ENCODE results near the gene KCNT1. TPM values are rescaled to one million over a fixed set of nuclear protein-coding genes. Genes with fewer than 3 reads are reported as not detected.

KCNT1 gene
- polyA plus RNA-seq, 1 donor (not counting 4 experiments of a cell fraction or from before 2014, with no cell fraction given): not detected

- dilution Hi-C loops (cut with MboI; ENCODE audit: extremely low pct_ligation_motif_present, low sequenced_read_pairs): no loop called here
- H2AFZ ChIP-seq (ENCODE audit: control insufficient read depth, low read length): no peak overlapping the region
- DNase-seq (ENCODE audit: low read depth, low spot score): no peak
- no peaks in the 10 kb centered on the region for H3K9me1 ChIP-seq (ENCODE audit: control insufficient read depth, extremely low read depth, insufficient read depth, low read length)
- H3K4me3 ChIP-seq (ENCODE audit: control insufficient read depth in 2 of 3, extremely low read depth in 1 of 3, insufficient read depth in 2 of 3, low read depth in 1 of 3, low read length in 3 of 3): no peak overlapping the region
- FAIRE-seq: no peak
- H3K27me3 ChIP-seq (ENCODE audit: control insufficient read depth, extremely low read depth, insufficient read depth, low read length): no peaks in the 10 kb centered on the region
- H3K27ac ChIP-seq (ENCODE audit: control insufficient read depth, insufficient read depth, low read length): no peak overlapping the region
- TF ChIP-seq CTCF (optimal IDR thresholded peaks at IDR 0.05 in 1 of 3, IDR thresholded peaks at IDR 0.05 in 1 of 3, conservative IDR thresholded peaks at IDR 0.05 in 1 of 3; ENCODE audit: extremely low read depth in 1 of 3, insufficient read depth in 2 of 3, low read length in 3 of 3) (no peak), EZH2 (IDR thresholded peaks at IDR 0.05; ENCODE audit: low read length) (no peak)
- H3K9me3 ChIP-seq (ENCODE audit: control insufficient read depth, low read depth, low read length): peaks cover 8% of the 10 kb centered on the region
- H3K4me1 ChIP-seq (ENCODE audit: control insufficient read depth, extremely low read depth, insufficient read depth, low read length): no peaks in the 10 kb centered on the region
- H3K9ac ChIP-seq (ENCODE audit: control insufficient read depth, extremely low read depth, insufficient read depth, low read length): no peak overlapping the region
- no peaks in the 10 kb centered on the region for H4K20me1 ChIP-seq (ENCODE audit: control insufficient read depth, extremely low read depth, insufficient read depth, low read length)
- H3K4me2 ChIP-seq (ENCODE audit: control insufficient read depth, extremely low read depth, insufficient read depth, low read depth, low read length): no peak overlapping the region
- no peaks in the 10 kb centered on the region for H3K79me2 ChIP-seq (ENCODE audit: control insufficient read depth, insufficient read depth, low read length)
- H3K36me3 ChIP-seq (ENCODE audit: control insufficient read depth in 2 of 2, extremely low read depth in 1 of 2, insufficient read depth in 2 of 2, low read length in 2 of 2): no peaks in the 10 kb centered on the region
These were observed 64.3 kb downstream of the KCNT1 start for GRCh38 chr9:135766251-135766650.

GRCh38 chr9:135766707-135767106 is 64.7 kb downstream of the KCNT1 start:
- Histone ChIP-seq H3K36me3 (ENCODE audit: control insufficient read depth in 2 of 2, extremely low read depth in 1 of 2, insufficient read depth in 2 of 2, low read length in 2 of 2) (no peaks in the 10 kb centered on the region), H3K4me1 (ENCODE audit: control insufficient read depth, extremely low read depth, insufficient read depth, low read length) (no peaks in the 10 kb centered on the region)
- dilution Hi-C loops (cut with MboI; ENCODE audit: extremely low pct_ligation_motif_present, low sequenced_read_pairs): no loop called here

More at GRCh38 chr9:135766707-135767106, 64.7 kb downstream of the KCNT1 start:
- Histone ChIP-seq H4K20me1 (ENCODE audit: control insufficient read depth, extremely low read depth, insufficient read depth, low read length) (no peaks in the 10 kb centered on the region), H3K9me1 (ENCODE audit: control insufficient read depth, extremely low read depth, insufficient read depth, low read length) (no peaks in the 10 kb centered on the region), H3K4me2 (ENCODE audit: control insufficient read depth, extremely low read depth, insufficient read depth, low read depth, low read length) (no peak overlapping the region), H3K79me2 (ENCODE audit: control insufficient read depth, insufficient read depth, low read length) (no peaks in the 10 kb centered on the region), H3K27me3 (ENCODE audit: control insufficient read depth, extremely low read depth, insufficient read depth, low read length) (no peaks in the 10 kb centered on the region), H3K9me3 (ENCODE audit: control insufficient read depth, low read depth, low read length) (peaks cover 8% of the 10 kb centered on the region), H3K27ac (ENCODE audit: control insufficient read depth, insufficient read depth, low read length) (no peak overlapping the region), H3K9ac (ENCODE audit: control insufficient read depth, extremely low read depth, insufficient read depth, low read length) (no peak overlapping the region), H3K4me3 (ENCODE audit: control insufficient read depth in 2 of 3, extremely low read depth in 1 of 3, insufficient read depth in 2 of 3, low read depth in 1 of 3, low read length in 3 of 3) (no peak overlapping the region), H2AFZ (ENCODE audit: control insufficient read depth, low read length) (no peak overlapping the region)
- TF ChIP-seq EZH2 (IDR thresholded peaks at IDR 0.05; ENCODE audit: low read length) (no peak), CTCF (optimal IDR thresholded peaks at IDR 0.05 in 1 of 3, IDR thresholded peaks at IDR 0.05 in 1 of 3, conservative IDR thresholded peaks at IDR 0.05 in 1 of 3; ENCODE audit: extremely low read depth in 1 of 3, insufficient read depth in 2 of 3, low read length in 3 of 3) (no peak)
- FAIRE-seq: no peak
- DNase-seq (ENCODE audit: low read depth, low spot score): no peak

Measured in keratinocyte (primary cell).